GM13976 (cell line): ENCODE data around the gene EML6.

Experiments
- DNase-seq: peaks from one replicate; pipeline ENCODE4 v3.0.0; 2012; ENCODE audit warnings: low spot score
- in situ Hi-C: fragments of 300-500 bp; cut with MboI; formaldehyde crosslinking; loops from one replicate; pipeline ENCODE4 v1.12.0; 2022; ENCODE audit warnings: low sequenced_read_pairs, mixed read lengths, inconsistent platforms; ENCODE audit not compliant: unreplicated experiment
- TF ChIP-seq, protein P1 (sequence below): IDR thresholded peaks from 2 replicates; pipeline ENCODE4 v1.5.1; 2012; ENCODE audit warnings: borderline replicate concordance, mild to moderate bottlenecking; ENCODE audit not compliant: insufficient read depth; ENCODE audit errors: extremely low read depth, missing control alignments, control extremely low read depth

The EML6 gene

DNA sequence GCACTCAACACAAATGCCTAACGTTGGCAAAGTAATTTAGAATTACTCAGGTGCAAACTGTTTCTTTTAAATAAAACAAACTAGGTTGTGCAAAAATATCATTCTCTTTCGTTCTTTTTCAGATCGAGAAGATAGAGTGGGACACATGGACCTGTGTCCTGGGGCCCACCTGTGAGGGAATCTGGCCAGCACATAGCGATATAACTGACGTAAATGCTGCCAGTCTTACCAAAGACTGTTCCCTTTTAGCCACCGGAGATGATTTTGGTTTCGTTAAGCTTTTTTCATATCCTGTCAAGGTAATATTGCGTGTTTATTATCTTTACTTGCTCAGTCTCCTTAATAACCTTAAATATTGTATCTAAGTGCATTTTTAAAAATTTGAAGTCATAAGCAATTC lies 193.2 kb downstream of the EML6 start:
- DNase-seq = no peak
- in situ Hi-C loops = loop anchor here (25.0 kb wide), 1 partner anchor 246 kb away; no protein-coding TSS in a partner anchor
- TF ChIP-seq, protein P1, sequence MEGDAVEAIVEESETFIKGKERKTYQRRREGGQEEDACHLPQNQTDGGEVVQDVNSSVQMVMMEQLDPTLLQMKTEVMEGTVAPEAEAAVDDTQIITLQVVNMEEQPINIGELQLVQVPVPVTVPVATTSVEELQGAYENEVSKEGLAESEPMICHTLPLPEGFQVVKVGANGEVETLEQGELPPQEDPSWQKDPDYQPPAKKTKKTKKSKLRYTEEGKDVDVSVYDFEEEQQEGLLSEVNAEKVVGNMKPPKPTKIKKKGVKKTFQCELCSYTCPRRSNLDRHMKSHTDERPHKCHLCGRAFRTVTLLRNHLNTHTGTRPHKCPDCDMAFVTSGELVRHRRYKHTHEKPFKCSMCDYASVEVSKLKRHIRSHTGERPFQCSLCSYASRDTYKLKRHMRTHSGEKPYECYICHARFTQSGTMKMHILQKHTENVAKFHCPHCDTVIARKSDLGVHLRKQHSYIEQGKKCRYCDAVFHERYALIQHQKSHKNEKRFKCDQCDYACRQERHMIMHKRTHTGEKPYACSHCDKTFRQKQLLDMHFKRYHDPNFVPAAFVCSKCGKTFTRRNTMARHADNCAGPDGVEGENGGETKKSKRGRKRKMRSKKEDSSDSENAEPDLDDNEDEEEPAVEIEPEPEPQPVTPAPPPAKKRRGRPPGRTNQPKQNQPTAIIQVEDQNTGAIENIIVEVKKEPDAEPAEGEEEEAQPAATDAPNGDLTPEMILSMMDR = no peak

DNA sequence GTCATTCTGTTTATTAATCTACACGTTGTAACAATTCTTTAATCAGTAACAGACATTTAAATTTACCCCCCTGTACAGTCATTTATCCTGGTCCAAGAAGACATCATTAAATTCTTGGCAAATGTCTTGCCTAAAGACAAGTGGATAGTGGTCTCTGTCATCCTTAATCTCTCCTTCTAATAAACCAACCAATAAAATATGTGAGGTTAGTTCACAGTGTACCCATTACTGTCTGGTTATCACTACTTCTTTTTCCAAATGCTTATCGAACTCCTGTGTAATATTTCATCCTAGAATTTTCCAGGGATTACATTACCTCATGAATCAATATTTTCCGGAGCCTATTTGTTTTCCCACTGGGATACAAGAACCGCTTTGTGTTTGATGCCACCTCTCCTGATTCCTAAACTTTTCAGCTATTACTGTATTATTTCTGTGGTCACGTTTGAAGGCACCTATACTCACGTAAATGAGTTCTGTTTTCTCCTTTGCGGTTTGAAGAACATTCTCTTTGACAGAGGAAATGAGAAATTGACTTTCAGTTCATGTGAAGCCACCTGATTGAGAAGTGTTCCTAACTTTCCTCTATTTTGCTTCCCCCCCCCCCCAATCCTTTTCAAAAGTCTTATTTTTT lies 195.3 kb downstream of the EML6 start:
- TF ChIP-seq, protein P1 = no peak
- in situ Hi-C loops = loop anchor here (25.0 kb wide), 1 partner anchor 244 kb away; no protein-coding TSS in a partner anchor
- DNase-seq = no peak

DNA sequence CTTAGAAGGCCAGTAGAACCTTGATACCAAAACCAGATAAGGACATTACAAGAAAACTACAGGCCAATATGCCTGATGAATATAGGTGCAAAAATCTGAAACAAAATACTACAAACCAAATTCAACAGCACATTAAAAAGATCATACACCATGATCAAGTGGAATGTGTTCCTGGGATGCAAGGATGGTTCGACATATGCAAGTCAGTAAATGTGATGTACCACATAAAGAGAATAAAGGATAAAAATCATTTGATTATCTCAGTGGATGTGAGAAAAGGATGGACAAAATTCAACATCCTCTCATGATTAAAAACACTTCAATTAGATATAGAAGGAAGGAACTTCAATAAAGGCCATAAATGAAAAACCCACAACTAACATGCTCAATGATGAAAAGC lies 197.2 kb downstream of the EML6 start:
- DNase-seq = no peak
- in situ Hi-C loops = loop anchor here (25.0 kb wide), 1 partner anchor 242 kb away; no protein-coding TSS in a partner anchor
- TF ChIP-seq, protein P1 = no peak

DNA sequence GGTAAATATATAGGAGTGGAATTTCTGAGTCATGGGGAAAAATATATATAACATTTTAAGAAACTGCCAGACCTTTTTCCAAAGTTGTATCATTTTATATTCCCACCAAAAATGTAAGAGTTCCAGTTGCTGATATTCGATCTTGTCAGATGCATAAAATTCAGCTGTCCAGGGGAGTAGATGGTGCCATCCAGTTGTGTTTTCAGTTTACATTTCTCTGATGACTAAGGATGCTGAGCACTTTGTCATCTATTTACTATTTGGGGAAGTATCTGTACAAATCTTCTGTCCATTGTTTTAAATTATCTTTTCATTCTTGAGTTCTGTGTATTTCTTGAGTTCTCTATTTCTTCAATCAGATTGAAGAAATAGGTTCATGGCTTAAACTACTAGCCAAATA lies 200.7 kb downstream of the EML6 start:
- TF ChIP-seq, protein P1 = no peak
- no peak for DNase-seq
- in situ Hi-C loops = loop anchor here (25.0 kb wide), 1 partner anchor 238 kb away; no protein-coding TSS in a partner anchor

DNA sequence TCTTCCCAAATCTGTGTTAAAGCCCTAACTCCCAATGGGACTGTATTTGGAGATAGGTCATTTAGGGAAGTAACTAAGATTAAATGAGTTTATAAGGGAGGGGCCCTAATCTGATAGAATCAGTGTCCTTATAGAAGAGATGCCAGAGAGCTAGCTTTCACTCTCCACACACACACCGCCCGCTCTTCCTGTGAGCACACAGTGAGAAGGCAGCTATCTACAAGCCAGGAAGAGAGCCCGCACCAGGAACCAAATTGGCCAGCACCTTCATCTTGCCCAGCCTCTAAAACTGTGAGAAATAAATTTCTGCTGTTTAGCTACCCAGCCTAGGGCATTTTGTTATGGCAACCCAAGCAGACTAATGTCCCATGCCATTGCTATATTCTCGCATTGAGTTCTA lies 201.6 kb downstream of the EML6 start:
- TF ChIP-seq, protein P1 = no peak
- in situ Hi-C loops = no loop called here
- DNase-seq = no peak

DNA sequence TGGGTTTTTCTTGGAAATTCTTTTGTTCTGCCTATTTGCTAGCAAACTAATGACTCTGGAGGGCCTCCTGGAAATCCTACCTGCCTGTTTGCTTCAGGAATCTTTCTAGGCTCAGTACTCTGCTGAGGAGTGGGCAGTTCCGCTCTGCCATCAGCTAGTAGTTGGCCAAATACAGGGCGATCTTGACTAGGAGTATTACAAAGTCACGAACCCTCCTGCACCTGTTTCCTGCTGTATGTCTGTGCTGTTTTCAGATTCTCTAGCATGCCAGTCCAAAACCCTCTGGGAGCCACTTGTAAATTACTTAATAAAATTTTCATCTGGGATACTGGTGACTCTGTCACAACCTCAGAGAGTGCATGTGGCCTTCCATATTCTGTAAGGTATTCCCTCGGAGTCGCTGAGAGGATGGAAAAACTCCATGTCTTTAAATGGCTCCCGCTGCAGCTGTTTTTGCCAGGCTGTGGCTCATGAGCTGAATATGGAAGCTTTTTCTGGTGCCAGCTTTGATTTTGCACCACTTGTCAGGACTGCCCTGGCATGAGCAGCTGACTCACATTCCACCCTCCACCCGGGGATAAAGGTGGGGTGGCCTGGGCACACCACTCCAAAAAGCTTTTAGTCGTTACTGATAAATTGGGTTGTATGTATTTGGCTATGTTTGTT lies 203.8 kb downstream of the EML6 start:
- in situ Hi-C loops = no loop called here
- no peak for DNase-seq
- TF ChIP-seq, protein P1 = no peak
